ENCODE measurements around the gene SLC2A2. TPM values are rescaled to one million over a fixed set of nuclear protein-coding genes. Genes with fewer than 3 reads are reported as not detected.

Gene SLC2A2
- total RNA-seq, 5 donors from 2014 or later (not counting 1 experiment from before 2014, with no cell fraction given), result 0.16 to 0.29 TPM; not detected in 3

- Mint-ChIP-seq H3K36me3 (peaks cover 51% of the 10 kb centered on the region), H3K4me3 (no peak overlapping the region), H3K27ac (no peak overlapping the region), H3K9me3 (no peaks in the 10 kb centered on the region), H3K4me1 (no peaks in the 10 kb centered on the region), H3K27me3 (no peaks in the 10 kb centered on the region)
- no CpG with 5 or more reads among the region's 1 CpG for WGBS (ENCODE audit: insufficient coverage)
- ChIA-PET CTCF (interaction anchor here (1.0 to 1.3 kb wide), 2 partner anchors 710 to 1271 kb away, joined by 3 read pairs; no protein-coding TSS in a partner anchor), POLR2A (interaction anchor here in 1 of 2 donors (0.5 kb wide), 1 partner anchor 287 kb away, joined by 6 read pairs; no protein-coding TSS in a partner anchor)
- Histone ChIP-seq H3K9me3 (no peaks in the 10 kb centered on the region), H3K4me3 (ENCODE audit: control insufficient read depth in 1 of 2, extremely low read depth in 1 of 2, low read length in 1 of 2) (no peak overlapping the region), H3K27ac (ENCODE audit: low read length) (no peak overlapping the region), H3K36me3 (ENCODE audit: control insufficient read depth in 2 of 2, extremely low read depth in 1 of 2, insufficient read depth in 1 of 2, low read length in 1 of 2) (peaks cover 3 to 49% of the 10 kb centered on the region in 2 donors), H3K4me1 (ENCODE audit: control insufficient read depth in 1 of 2, extremely low read depth in 1 of 2, insufficient read depth in 2 of 2, low read length in 2 of 2) (no peaks in the 10 kb centered on the region), H3K27me3 (replicated peaks in 1 of 2; ENCODE audit: control insufficient read depth in 2 of 2, extremely low read depth in 1 of 2, insufficient read depth in 2 of 2, low read length in 1 of 2) (no peaks in the 10 kb centered on the region)
- DNase-seq (no peak), ATAC-seq (replicated peaks in 1 of 4) (no peak)
Observed at GRCh38 chr3:171061749-171062148, 35.2 kb upstream of the SLC2A2 start.

- peaks cover 33% of the 10 kb centered on the region for H3K36me3 Mint-ChIP-seq
- POLR2A ChIA-PET, result no interaction called here
- WGBS (ENCODE audit: insufficient coverage), result no CpG with 5 or more reads among the region's 3 CpGs
- no peak overlapping the region for H3K27ac Mint-ChIP-seq
- no peaks in the 10 kb centered on the region for H3K9me3 ChIP-seq
- no peak for ATAC-seq (replicated peaks in 1 of 4)
- H3K27me3 ChIP-seq (replicated peaks in 1 of 2; ENCODE audit: control insufficient read depth in 2 of 2, extremely low read depth in 1 of 2, insufficient read depth in 2 of 2, low read length in 1 of 2), result no peaks in the 10 kb centered on the region
- H3K4me1 Mint-ChIP-seq, result no peaks in the 10 kb centered on the region
- no peak for DNase-seq
- H3K4me3 Mint-ChIP-seq, result no peak overlapping the region
- CTCF ChIA-PET, result no interaction called here
- H3K36me3 ChIP-seq (ENCODE audit: control insufficient read depth in 2 of 2, extremely low read depth in 1 of 2, insufficient read depth in 1 of 2, low read length in 1 of 2), result peaks cover 3 to 34% of the 10 kb centered on the region in 2 donors
- H3K27ac ChIP-seq (ENCODE audit: low read length), result no peak overlapping the region
- H3K27me3 Mint-ChIP-seq, result no peaks in the 10 kb centered on the region
- H3K4me3 ChIP-seq (ENCODE audit: control insufficient read depth in 1 of 2, extremely low read depth in 1 of 2, low read length in 1 of 2), result no peak overlapping the region
- no peaks in the 10 kb centered on the region for H3K9me3 Mint-ChIP-seq
- no peaks in the 10 kb centered on the region for H3K4me1 ChIP-seq (ENCODE audit: control insufficient read depth in 1 of 2, extremely low read depth in 1 of 2, insufficient read depth in 2 of 2, low read length in 2 of 2)
Observed at GRCh38 chr3:171059978-171060377, 33.5 kb upstream of the SLC2A2 start.

- ATAC-seq (replicated peaks in 1 of 4), result no peak
Observed at GRCh38 chr3:171058873-171059603, 32.5 kb upstream of the SLC2A2 start.

GRCh38 chr3:171058058-171058457 lies 31.5 kb upstream of the SLC2A2 start:
- Histone ChIP-seq H3K4me3 (ENCODE audit: control insufficient read depth in 1 of 2, extremely low read depth in 1 of 2, low read length in 1 of 2) (no peak overlapping the region), H3K9me3 (no peaks in the 10 kb centered on the region), H3K36me3 (ENCODE audit: control insufficient read depth in 2 of 2, extremely low read depth in 1 of 2, insufficient read depth in 1 of 2, low read length in 1 of 2) (peaks cover 3 to 16% of the 10 kb centered on the region in 2 donors), H3K27me3 (replicated peaks in 1 of 2; ENCODE audit: control insufficient read depth in 2 of 2, extremely low read depth in 1 of 2, insufficient read depth in 2 of 2, low read length in 1 of 2) (no peaks in the 10 kb centered on the region), H3K27ac (ENCODE audit: low read length) (no peak overlapping the region), H3K4me1 (ENCODE audit: control insufficient read depth in 1 of 2, extremely low read depth in 1 of 2, insufficient read depth in 2 of 2, low read length in 2 of 2) (no peaks in the 10 kb centered on the region)
- Mint-ChIP-seq H3K36me3 (peaks cover 15% of the 10 kb centered on the region), H3K9me3 (peaks cover 0 to 6% (median 4%) of the 10 kb centered on the region in 3 donors), H3K27me3 (no peaks in the 10 kb centered on the region), H3K4me1 (no peaks in the 10 kb centered on the region), H3K27ac (no peak overlapping the region), H3K4me3 (no peak overlapping the region)
- ChIA-PET CTCF (no interaction called here), POLR2A (interaction anchor here in 1 of 2 donors (0.6 kb wide), 1 partner anchor 48 kb away, joined by 3 read pairs; no protein-coding TSS in a partner anchor)
- WGBS (ENCODE audit: insufficient coverage), result no CpG with 5 or more reads among the region's 1 CpG
- no peak for DNase-seq
- ATAC-seq (replicated peaks in 1 of 4), result no peak

More at GRCh38 chr3:171058873-171059603, 32.5 kb upstream of the SLC2A2 start:
- H3K27ac ChIP-seq (ENCODE audit: low read length), result no peak overlapping the region
- Mint-ChIP-seq H3K36me3 (peaks cover 24% of the 10 kb centered on the region), H3K27me3 (no peaks in the 10 kb centered on the region), H3K9me3 (peaks cover 0 to under 1% (median 0%) of the 10 kb centered on the region in 3 donors), H3K4me1 (no peaks in the 10 kb centered on the region), H3K4me3 (no peak overlapping the region), H3K27ac (peak overlapping the region in 1 of 2 donors; percentile 11)
- no peak for DNase-seq
- peaks cover 3 to 25% of the 10 kb centered on the region in 2 donors for H3K36me3 ChIP-seq (ENCODE audit: control insufficient read depth in 2 of 2, extremely low read depth in 1 of 2, insufficient read depth in 1 of 2, low read length in 1 of 2)
- H3K9me3 ChIP-seq, result no peaks in the 10 kb centered on the region
- H3K4me3 ChIP-seq (ENCODE audit: control insufficient read depth in 1 of 2, extremely low read depth in 1 of 2, low read length in 1 of 2), result no peak overlapping the region
- H3K27me3 ChIP-seq (replicated peaks in 1 of 2; ENCODE audit: control insufficient read depth in 2 of 2, extremely low read depth in 1 of 2, insufficient read depth in 2 of 2, low read length in 1 of 2), result no peaks in the 10 kb centered on the region
- H3K4me1 ChIP-seq (ENCODE audit: control insufficient read depth in 1 of 2, extremely low read depth in 1 of 2, insufficient read depth in 2 of 2, low read length in 2 of 2), result no peaks in the 10 kb centered on the region
- CTCF ChIA-PET, result interaction anchor here in 1 of 2 donors (0.5 kb wide), 1 partner anchor 1564 kb away, joined by 3 read pairs; no protein-coding TSS in a partner anchor
- POLR2A ChIA-PET, result interaction anchor here in 1 of 2 donors (0.6 kb wide), 1 partner anchor 47 kb away, joined by 3 read pairs; no protein-coding TSS in a partner anchor

- Histone ChIP-seq H3K4me3 (ENCODE audit: control insufficient read depth in 1 of 2, extremely low read depth in 1 of 2, low read length in 1 of 2) (no peak overlapping the region), H3K36me3 (ENCODE audit: control insufficient read depth in 2 of 2, extremely low read depth in 1 of 2, insufficient read depth in 1 of 2, low read length in 1 of 2) (peaks cover 0 to 7% of the 10 kb centered on the region in 2 donors), H3K27ac (ENCODE audit: low read length) (no peak overlapping the region), H3K4me1 (ENCODE audit: control insufficient read depth in 1 of 2, extremely low read depth in 1 of 2, insufficient read depth in 2 of 2, low read length in 2 of 2) (no peaks in the 10 kb centered on the region), H3K27me3 (replicated peaks in 1 of 2; ENCODE audit: control insufficient read depth in 2 of 2, extremely low read depth in 1 of 2, insufficient read depth in 2 of 2, low read length in 1 of 2) (no peaks in the 10 kb centered on the region), H3K9me3 (no peaks in the 10 kb centered on the region)
- peaks cover 8% of the 10 kb centered on the region for H3K36me3 Mint-ChIP-seq
- ChIA-PET POLR2A (no interaction called here), CTCF (no interaction called here)
- H3K4me1 Mint-ChIP-seq, result no peaks in the 10 kb centered on the region
- no peak overlapping the region for H3K27ac Mint-ChIP-seq
- no peaks in the 10 kb centered on the region for H3K27me3 Mint-ChIP-seq
- ATAC-seq (replicated peaks in 1 of 4), result no peak
- 80% methylated on average over 1 of the region's 1 CpG for WGBS (ENCODE audit: insufficient coverage)
- DNase-seq, result no peak
- no peak overlapping the region for H3K4me3 Mint-ChIP-seq
- peaks cover 0 to 6% (median 4%) of the 10 kb centered on the region in 3 donors for H3K9me3 Mint-ChIP-seq
Observed at GRCh38 chr3:171057072-171057471, 30.6 kb upstream of the SLC2A2 start.

- H3K27ac Mint-ChIP-seq, result no peak overlapping the region
- H3K36me3 Mint-ChIP-seq, result peaks cover 5% of the 10 kb centered on the region
- POLR2A ChIA-PET, result no interaction called here
- CTCF ChIA-PET, result no interaction called here
- no peak for DNase-seq
- no peak overlapping the region for H3K4me3 Mint-ChIP-seq
- no peaks in the 10 kb centered on the region for H3K27me3 Mint-ChIP-seq
- H3K36me3 ChIP-seq (ENCODE audit: control insufficient read depth in 2 of 2, extremely low read depth in 1 of 2, insufficient read depth in 1 of 2, low read length in 1 of 2), result peaks cover 0 to 4% of the 10 kb centered on the region in 2 donors
- H3K4me1 ChIP-seq (ENCODE audit: control insufficient read depth in 1 of 2, extremely low read depth in 1 of 2, insufficient read depth in 2 of 2, low read length in 2 of 2), result no peaks in the 10 kb centered on the region
- no peak for ATAC-seq (replicated peaks in 1 of 4)
- H3K27ac ChIP-seq (ENCODE audit: low read length), result no peak overlapping the region
- H3K9me3 Mint-ChIP-seq, result peaks cover 0 to 6% (median 4%) of the 10 kb centered on the region in 3 donors
- WGBS (ENCODE audit: insufficient coverage), result 100% methylated on average over 3 of the region's 5 CpGs
- H3K4me1 Mint-ChIP-seq, result no peaks in the 10 kb centered on the region
- H3K9me3 ChIP-seq, result no peaks in the 10 kb centered on the region
- no peaks in the 10 kb centered on the region for H3K27me3 ChIP-seq (replicated peaks in 1 of 2; ENCODE audit: control insufficient read depth in 2 of 2, extremely low read depth in 1 of 2, insufficient read depth in 2 of 2, low read length in 1 of 2)
- H3K4me3 ChIP-seq (ENCODE audit: control insufficient read depth in 1 of 2, extremely low read depth in 1 of 2, low read length in 1 of 2), result no peak overlapping the region
Observed at GRCh38 chr3:171056528-171056927, 30.0 kb upstream of the SLC2A2 start.
